ENCODE data around the gene ARHGAP15. TPM values are rescaled to one million over a fixed set of nuclear protein-coding genes. Genes with fewer than 3 reads are reported as not detected.

The ARHGAP15 gene
- total and polyA plus RNA-seq, 12 donors: 4.7 to 33.8 (median 10.4) TPM

DNA sequence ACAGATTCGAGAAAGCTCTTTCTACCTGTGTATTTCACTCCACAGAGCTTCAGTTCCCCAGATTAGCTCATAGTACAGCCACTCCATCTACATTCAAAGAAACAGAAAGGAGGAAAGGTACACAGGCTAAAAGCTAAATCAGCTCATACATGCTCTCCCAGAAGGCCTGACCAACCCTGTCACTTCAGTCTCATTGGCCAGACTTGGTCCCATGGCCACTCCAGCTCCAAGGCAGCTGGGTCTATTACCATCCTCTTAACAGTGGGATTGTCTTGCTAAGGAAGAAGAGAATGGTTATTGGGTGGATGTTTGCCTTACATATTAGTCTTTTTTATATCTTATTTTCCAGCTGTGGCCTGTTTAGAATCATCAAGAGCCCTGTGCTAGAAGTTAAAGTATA, 572.6 kb downstream of the ARHGAP15 start:
- Histone ChIP-seq H3K9me3 (replicated peaks in 1 of 3) (no peaks in the 10 kb centered on the region), H3K4me3 (no peak overlapping the region), H3K36me3 (replicated peaks in 1 of 2) (no peaks in the 10 kb centered on the region), H3K27me3 (no peaks in the 10 kb centered on the region), H3K4me1 (replicated peaks in 1 of 2) (no peaks in the 10 kb centered on the region), H3K27ac (no peak overlapping the region)
- 60 to 88% (median 80%) methylated on average over 1 of the region's 1 CpG for WGBS, 4 donors
- intact Hi-C loops (cut with DNase I): no loop called here
- no peak for DNase-seq
- TF ChIP-seq, protein P1, sequence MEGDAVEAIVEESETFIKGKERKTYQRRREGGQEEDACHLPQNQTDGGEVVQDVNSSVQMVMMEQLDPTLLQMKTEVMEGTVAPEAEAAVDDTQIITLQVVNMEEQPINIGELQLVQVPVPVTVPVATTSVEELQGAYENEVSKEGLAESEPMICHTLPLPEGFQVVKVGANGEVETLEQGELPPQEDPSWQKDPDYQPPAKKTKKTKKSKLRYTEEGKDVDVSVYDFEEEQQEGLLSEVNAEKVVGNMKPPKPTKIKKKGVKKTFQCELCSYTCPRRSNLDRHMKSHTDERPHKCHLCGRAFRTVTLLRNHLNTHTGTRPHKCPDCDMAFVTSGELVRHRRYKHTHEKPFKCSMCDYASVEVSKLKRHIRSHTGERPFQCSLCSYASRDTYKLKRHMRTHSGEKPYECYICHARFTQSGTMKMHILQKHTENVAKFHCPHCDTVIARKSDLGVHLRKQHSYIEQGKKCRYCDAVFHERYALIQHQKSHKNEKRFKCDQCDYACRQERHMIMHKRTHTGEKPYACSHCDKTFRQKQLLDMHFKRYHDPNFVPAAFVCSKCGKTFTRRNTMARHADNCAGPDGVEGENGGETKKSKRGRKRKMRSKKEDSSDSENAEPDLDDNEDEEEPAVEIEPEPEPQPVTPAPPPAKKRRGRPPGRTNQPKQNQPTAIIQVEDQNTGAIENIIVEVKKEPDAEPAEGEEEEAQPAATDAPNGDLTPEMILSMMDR (IDR thresholded peaks at IDR 0.05): no peak
- TF ChIP-seq POLR2A (IDR thresholded peaks at IDR 0.05): no peak

GRCh38 chr2:143702931-143703330, 573.7 kb downstream of the ARHGAP15 start:
- Histone ChIP-seq H3K9me3 (replicated peaks in 1 of 3) (no peaks in the 10 kb centered on the region), H3K4me3 (no peak overlapping the region), H3K27ac (no peak overlapping the region), H3K36me3 (replicated peaks in 1 of 2) (no peaks in the 10 kb centered on the region), H3K4me1 (replicated peaks in 1 of 2) (no peaks in the 10 kb centered on the region), H3K27me3 (no peaks in the 10 kb centered on the region)
- 76 to 94% (median 83%) methylated on average over 1 of the region's 1 CpG for WGBS, 4 donors
- no peak for TF ChIP-seq POLR2A (IDR thresholded peaks at IDR 0.05)
- TF ChIP-seq, protein P1 (IDR thresholded peaks at IDR 0.05): no peak
- intact Hi-C loops (cut with DNase I): no loop called here
- no peak for DNase-seq

GRCh38 chr2:143704451-143705106, 575.4 kb downstream of the ARHGAP15 start:
- intact Hi-C loops (cut with DNase I): no loop called here
- Histone ChIP-seq H3K36me3 (replicated peaks in 1 of 2) (no peaks in the 10 kb centered on the region), H3K4me1 (replicated peaks in 1 of 2) (no peaks in the 10 kb centered on the region), H3K27me3 (no peaks in the 10 kb centered on the region), H3K27ac (no peak overlapping the region), H3K4me3 (no peak overlapping the region), H3K9me3 (replicated peaks in 1 of 3) (no peaks in the 10 kb centered on the region)
- WGBS, 4 donors: 90 to 97% (median 94%) methylated on average over 3 of the region's 3 CpGs
- no peak for TF ChIP-seq POLR2A (IDR thresholded peaks at IDR 0.05)
- TF ChIP-seq, protein P1 (IDR thresholded peaks at IDR 0.05): no peak
- no peak for DNase-seq

DNA sequence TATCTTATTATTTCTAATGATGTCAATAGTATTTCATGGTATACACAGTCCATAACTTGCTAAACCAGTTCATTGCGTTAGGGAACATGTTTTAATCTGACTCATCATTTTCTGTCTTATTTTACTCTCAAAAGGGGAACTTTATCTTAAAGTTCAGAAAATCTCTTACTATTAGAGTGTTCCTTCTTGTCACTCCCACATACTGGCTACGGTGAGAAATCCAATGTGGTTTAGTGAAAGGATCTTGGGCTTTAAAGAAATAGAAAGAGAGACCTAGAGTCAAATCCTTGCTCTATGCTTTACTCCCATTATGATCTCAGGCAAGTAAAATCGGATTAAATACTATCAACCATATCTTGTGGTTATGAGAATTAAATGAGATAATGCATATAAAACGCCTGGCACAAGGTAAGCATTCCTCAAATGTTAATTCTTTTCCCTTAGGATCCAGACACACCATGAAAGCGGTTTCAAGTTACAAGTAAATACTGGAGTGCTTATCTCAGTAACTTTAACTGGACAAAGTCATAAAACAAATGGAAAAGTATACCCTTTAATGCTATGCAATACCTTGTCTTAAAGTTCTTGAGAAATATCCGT, 576.0 kb downstream of the ARHGAP15 start:
- no peak overlapping the region for H3K27ac ChIP-seq
- H3K27me3 ChIP-seq: no peaks in the 10 kb centered on the region
- TF ChIP-seq, protein P1 (IDR thresholded peaks at IDR 0.05): no peak
- no peak for TF ChIP-seq POLR2A (IDR thresholded peaks at IDR 0.05)
- intact Hi-C loops (cut with DNase I): no loop called here
- no peak overlapping the region for H3K4me3 ChIP-seq
- H3K4me1 ChIP-seq (replicated peaks in 1 of 2): no peaks in the 10 kb centered on the region
- no peaks in the 10 kb centered on the region for H3K36me3 ChIP-seq (replicated peaks in 1 of 2)
- H3K9me3 ChIP-seq (replicated peaks in 1 of 3): no peaks in the 10 kb centered on the region
- 67 to 70% (median 69%) methylated on average over 6 of the region's 6 CpGs for WGBS, 4 donors
- DNase-seq: no peak

Measured in adrenal gland (tissue), 12 donors.